ENCODE data around the gene NDST4.

NDST4 gene

DNA sequence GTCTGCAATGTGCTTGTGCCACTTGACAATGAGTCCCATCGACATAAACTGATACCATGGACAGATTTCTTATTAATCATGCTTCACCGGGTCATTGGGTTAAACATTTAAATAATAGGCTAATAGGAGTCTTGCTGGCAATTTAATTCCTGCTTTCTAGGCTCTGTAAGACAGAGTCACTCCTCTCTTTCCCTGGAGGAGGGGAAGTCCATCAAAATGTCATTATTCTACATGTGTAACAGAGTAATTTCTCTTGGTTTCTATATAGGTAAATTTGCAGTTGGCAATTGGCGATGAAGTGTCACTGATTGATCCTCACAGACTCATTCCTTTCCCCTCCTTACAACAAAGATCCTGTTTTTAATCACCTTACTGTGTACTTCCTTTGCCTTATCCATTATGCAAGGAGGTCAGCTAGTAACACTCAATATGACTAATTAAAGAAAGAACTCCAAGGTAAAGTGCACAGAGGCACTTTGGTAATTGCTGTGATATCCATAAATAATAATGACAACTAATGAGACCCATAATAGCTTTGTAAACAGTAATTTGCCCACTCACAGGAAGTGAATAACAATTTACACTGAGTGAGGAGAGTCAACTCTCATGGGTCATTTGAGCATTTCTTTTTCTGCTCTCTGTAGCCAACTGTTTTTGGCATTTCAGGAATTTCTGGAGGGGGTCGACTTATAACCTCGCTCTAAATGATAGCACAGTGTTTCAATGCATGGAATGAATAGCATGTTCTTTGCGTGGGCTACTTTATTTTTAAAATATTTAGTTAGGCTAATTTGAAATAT is 330.8 kb downstream of the NDST4 start:
- DNase-seq = peak; percentile 8

DNA sequence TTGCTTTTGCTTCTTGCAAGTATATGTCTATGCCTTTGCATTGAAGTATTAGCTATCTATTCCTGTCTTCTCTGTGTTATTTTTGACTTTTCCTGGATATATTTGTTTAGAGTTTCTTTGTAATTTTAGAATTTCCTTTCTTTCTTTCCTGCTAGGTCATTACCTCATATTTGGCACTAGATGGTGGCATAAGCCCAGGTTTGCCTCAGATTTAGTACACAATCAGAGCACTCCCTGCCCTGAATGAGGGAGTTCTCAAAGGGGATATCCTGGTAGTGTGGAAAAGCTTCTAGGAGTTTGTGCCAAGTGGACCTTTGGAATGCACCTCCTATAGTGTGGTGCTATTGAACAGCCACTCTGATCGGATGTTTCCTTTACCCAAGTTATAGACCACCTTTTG is 333.2 kb downstream of the NDST4 start:
- peak; percentile 42 for DNase-seq

Measured in fibroblast of upper back skin (primary cell).